Left renal pelvis (tissue), 4 donors: Measurements from ENCODE around the gene KLF2. TPM values are rescaled to one million over a fixed set of nuclear protein-coding genes. Genes with fewer than 3 reads are reported as not detected.
A peak's percentile ranks its signal among the peaks of the same experiment; 100 is the strongest.
"Not testable (repeated sequence)": the region's sequence is repeated elsewhere in the genome, so short reads cannot be mapped to it uniquely, and the experiment has no call there.

ENCODE experiments used
- DNase-seq, 4 donors: peaks; one replicate each; pipeline ENCODE4 v3.0.0-alpha.2; 2013; ENCODE audit warnings: low read depth in 4 of 4, low spot score in 3 of 4
- polyA plus RNA-seq, 4 donors: library from polyadenylated mRNA; unstranded; fragments of 120-200 nt; gene quantifications; one replicate each; pipeline ENCODE4 v1.2.1, GENCODE V29; 2013; ENCODE audit not compliant: insufficient read length in 4 of 4

Gene KLF2
- 100 to 1,000 TPM in 1 of 4 donors, 10 to 100 TPM in 3; 15.9 to 254 (median 27.3) TPM for polyA plus RNA-seq

- DNase-seq, result peak; percentile 52 to 81 (median 61)
These were observed at the start of gene KLF2 for GRCh38 chr19:16324384-16325160. Gene KLF2 (plus strand): TSS chr19:16324826. CDS start chr19:16324924, 98 bp downstream.

DNA sequence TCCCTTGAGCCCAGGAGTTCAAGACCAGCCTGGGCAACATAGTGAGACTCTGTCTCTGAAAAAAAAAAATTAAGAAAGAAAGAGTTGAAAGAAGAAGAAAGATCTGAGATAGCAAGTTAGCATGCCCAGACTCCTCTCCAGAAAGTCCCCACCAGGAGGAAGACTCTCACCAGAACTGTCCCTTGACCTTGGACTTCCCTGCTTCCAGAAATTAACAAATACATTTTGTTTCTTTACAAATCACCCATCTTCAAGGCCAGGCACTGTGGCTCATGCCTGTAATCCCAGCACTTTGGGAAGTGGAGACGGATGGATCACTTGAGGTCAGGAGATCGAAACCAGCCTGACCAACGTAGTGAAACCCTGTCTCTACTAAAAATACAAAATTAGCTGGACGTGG, 44.3 kb upstream of the KLF2 start:
- no peak for DNase-seq

GRCh38 chr19:16281743-16282142, 42.9 kb upstream of the KLF2 start:
- DNase-seq, result no peak

DNA sequence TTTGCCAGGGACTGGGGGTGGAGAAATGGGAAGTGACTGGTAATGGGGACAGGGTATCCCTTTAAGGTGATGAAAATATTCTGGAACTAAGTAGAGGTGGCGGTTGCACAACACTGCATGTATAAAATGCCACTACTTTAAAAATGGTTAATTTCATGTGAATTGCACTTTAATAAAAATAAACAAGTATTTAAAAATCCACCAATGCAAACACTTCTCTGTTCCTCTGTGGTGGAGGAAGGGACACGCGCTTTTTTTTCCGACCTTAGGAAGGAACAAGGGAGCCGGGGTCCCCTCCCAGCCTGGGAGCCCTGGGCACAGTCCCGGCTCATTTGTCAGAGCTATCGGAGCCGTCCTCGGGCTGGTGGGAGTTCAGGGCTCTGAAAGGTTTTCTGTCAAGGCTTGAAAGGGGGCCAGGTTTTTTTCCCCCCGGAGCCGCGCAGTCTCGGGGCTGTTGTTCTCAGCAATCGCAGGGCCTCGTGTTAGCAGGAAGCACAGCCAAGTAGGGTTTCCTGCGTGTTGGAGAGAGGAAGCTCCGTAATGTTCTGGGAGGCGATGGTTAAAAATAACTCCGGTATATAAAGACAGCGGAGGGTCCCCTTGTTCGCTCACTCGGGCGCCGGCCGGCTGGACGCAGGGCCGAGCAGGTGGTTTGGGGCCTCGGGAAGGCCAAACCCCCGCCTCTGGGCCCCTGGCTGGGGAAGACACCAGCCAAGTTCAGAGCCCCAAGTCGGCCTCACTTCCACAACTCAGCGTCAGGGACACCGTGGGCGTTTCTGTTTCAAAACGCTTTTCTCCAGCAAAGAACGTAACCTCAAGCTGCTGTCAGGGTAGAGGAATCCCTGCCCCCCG, 41.2 kb upstream of the KLF2 start:
- peak; percentile 55 to 65 (median 58) for DNase-seq

DNA sequence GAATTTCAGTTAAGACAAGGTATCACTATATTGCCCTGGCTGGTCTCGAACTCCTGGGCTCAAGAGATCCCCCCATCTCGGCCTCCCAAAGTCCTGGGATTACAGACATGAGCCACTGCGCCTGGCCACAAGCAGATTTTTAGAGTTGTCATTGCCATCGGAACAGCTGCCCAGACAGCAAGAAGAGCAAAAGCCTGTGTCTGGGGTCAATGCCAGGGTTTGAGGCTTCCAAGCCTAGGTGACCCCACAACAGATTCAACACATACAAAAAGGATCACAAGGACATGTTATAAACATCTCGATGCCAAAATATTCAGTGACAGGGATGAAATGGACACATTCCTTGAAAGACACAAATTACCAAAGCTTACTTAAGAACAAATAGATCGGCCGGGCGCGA, 40.1 kb upstream of the KLF2 start:
- DNase-seq, result no peak

DNA sequence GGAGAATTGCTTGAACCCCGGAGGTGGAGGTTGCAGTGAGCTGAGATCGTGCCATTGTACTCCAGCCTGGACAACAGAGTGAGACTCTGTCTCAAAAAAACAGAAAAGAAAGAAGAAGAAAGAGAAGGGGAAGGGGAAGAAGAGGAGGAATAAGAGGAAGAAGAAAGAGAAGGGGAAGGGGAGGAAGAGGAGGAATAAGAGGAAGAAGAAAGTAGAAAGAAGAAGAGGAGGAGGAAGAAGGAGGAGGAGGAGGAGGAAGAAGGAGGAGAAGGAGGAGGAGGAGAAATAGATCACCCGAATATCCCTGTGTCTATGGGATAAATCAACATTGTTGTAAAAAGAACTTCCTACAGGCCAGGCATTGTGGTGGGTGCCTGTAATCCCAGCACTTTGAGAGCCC, 39.5 kb upstream of the KLF2 start:
- not testable (repeated sequence) for DNase-seq

- no peak for DNase-seq
These were observed 38.7 kb upstream of the KLF2 start for GRCh38 chr19:16285769-16286498.

- no peak for DNase-seq
These were observed 36.1 kb upstream of the KLF2 start for GRCh38 chr19:16288544-16288943.

DNA sequence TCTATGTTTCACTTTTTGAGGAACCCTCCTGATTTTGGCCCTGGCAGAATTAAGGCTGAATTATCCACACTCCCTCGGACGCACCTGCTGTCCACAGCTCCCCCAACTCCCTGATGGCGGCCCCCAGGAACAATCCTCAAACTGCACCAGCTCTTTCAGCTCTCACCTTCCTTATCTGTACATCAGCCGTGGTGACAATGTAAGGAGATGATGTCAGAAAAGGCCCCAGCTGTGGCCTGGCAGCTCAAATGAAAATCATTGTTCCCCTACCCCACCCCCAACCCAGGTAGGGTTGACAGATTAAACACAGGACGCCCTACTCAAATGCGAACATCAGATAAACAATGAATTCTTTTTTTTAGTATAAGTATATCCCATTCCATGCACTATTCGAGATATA, 35.0 kb upstream of the KLF2 start:
- no peak for DNase-seq

DNA sequence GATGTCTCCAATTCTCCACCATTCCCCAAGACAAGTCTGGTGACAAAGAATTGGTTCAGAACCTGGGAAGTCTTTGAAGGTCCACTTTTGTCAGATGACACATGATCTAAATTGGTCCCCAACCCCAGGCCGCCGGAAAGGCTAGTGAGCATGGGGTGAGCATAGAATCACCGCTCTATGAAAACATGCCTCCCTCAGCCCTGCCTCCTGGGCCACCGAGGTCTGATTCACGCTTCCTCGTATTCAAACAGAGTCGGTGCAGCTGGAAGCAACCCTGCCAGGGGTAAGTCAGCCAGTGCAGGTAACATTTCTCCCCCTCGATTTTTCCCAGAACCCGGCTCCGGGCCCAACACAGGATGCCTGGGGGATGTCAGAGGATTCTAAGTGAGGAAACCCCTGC, 33.9 kb upstream of the KLF2 start:
- no peak for DNase-seq

DNA sequence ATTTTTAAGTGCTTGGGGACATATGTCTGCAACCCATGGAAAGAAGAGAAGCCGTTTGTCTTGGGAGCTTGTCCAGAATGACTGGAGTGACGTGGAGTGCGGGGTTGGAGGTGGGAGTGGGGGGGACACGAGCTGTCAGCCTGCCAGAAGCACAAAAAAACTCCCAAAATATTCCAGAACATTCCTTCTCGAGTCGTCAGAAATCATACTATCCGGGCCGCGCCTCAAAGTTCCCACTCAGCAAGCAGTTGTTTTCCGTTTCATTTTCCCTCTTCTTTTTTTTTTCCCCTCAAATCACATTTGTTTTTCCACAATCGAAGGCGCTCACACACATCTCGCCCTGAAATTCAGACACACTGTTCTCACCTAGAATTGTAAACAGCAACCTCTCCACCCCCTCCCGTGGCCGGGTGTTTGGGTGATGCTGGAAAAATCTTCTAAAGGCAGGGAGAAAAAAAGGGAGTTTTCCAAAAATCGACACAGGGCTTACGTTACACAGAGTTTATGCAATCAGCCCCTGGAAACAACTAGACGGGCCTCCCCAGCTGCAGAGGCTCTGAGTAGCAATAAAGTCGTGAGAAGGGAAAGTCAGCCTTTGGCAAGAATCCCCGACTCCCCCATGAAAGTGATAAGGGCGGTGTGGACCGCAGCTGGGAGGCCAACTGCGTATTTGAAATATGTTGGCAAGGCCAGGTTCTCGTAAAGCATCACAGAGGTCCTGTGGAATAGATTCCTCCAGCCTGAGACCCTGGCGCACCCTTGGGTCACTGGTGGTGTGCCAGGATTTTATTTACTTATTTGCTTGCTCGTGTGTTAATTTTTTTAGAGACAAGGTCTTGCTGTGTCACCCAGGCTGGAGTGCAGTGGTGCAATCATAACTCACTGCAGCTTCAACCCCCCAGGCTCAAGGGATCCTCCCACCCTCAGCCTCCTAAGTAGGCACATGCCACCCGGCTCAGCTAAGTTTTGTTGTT, 31.2 kb upstream of the KLF2 start:
- peak; percentile 81 to 90 (median 84) for DNase-seq

- no peak for DNase-seq
These were observed 29.6 kb upstream of the KLF2 start for GRCh38 chr19:16295057-16295456.

- no peak for DNase-seq
These were observed 27.9 kb upstream of the KLF2 start for GRCh38 chr19:16296713-16297112.

DNA sequence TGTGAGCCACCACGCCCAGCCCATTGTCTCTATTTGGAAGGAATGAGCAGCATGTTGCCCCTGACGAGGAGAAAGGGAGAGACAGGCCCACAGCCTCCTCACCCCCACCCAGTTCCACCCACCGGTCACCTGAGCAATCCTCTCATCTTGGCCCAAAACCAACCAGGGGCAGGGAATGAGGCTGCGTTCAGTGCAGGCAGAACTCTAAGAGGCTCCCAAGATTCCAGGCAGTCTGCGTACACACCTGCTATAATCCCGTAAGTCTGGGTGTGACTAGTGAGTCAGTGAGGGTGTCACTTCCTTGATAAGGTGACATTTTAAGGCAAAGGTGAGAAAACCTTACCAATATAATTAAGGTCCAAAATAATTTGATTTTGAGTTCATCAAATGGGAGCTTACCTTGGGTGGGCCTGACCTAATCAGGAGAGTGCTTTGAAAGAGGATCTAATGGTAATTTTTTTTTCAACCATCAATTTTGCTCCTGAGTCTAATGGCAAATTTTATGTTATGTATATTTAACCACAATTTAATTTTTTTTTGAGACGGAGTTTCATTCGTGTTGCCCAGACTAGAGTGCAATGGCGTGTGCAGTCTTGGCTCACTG, 26.9 kb upstream of the KLF2 start:
- no peak for DNase-seq

- no peak for DNase-seq
These were observed 26.3 kb upstream of the KLF2 start for GRCh38 chr19:16298334-16298733.

DNA sequence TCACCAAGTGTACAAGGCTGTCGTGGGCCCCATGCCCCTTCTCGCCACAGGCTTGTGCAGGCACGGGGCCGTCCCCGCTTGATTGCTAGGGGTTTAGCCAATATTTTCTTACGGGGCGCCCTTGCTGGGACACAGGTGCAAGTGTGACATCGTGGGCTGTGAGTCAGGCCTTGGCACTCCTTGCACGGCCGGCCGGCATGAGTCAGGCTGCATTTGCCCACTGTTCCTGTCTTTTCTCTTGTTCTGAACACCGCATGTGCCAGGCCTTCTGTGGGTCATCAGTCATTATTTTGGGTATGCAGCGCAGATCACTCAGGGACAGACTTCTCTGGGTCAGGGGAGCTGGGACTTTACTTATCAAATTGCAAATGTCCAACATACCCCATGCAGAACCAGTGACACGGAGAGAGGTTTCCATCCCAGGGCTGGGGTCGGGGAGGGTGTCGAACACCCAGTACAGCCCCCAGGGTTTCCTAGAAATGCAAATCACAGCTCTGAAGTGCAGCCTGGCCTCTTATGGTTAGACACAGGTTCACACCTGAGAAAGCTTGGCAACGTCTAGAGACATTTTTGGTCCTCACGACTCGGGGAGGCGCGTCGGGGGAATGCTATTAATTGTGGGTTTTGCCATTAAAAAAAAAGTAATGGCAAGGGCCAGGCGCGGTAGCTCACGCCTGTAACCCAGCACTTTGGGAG, 22.5 kb upstream of the KLF2 start:
- no peak for DNase-seq

DNA sequence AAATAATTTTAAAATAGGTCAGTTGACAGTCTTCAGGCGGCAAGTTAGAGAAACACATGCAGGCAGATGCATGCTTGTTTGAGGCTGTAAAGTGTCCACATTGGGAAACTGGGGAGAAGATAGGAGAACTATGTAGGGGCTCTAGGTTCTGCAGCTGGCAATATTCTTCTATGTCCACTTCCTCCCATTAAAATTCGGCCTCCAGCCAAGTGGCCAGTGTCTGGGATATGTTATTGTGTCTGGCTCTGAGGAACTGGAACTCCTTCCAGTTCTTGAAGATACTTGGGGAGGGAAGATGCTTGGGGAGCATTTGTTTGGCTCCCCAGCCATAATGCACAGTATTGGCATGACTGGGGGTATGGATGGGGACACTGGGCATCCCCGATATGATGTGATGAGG, 20.9 kb upstream of the KLF2 start:
- DNase-seq, result no peak

DNA sequence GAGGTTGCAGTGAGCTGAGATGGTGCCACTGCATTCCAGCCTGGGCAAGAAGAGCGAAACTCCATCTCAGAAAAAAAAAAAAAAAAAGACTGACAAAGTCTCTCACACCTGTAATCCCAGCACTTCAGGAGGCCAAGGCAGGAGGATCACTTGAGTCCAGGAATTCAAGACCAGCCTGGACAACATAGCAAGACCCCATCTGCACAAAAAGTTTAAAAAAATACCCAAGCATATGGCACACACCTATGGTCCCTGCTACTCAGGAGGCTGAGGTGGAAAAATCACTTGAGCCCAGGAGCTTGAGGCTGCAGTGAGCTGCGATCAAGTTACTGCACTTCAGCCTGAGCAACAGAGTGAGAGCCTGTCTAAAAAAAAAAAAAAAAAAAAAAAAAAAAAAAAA, 20.1 kb upstream of the KLF2 start:
- not testable (repeated sequence) for DNase-seq

DNA sequence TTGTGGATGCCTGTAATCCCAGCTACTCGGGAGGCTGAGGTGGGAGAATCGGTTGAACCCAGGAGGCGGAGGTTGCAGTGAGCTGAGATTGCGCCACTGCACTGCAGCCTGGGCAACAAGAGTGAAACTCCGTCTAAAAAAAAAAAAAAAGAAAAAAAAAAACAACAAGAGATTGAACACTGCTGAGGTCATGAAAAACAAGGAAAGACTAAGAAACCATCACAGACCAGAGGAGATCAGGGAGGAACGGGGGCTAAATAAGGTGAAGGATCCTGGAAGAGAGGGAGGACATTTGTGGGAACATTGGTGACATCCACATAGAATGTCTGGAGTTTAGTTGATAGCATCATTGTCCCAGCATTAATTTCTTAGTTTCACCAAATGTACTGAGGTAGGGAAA, 19.6 kb upstream of the KLF2 start:
- DNase-seq, result not testable (repeated sequence)
